A549 (cell line): Measurements from ENCODE around the gene PCSK7. TPM values are rescaled to one million over a fixed set of nuclear protein-coding genes. Genes with fewer than 3 reads are reported as not detected.

Experiments used
- ATAC-seq, 2 experiments: fragments of 200-7000 bp in 1 of 2; fragments of >200 bp in 1 of 2; cut with Nextera tagmentation in 1 of 2; cut with Tn5 transposase in 1 of 2; 3 replicates each; pipeline versions ENCODE4 v1.8.0 to v1.9.1; 2018 to 2020; ENCODE audit warnings: mild to moderate bottlenecking in 1 of 2, moderate library complexity in 1 of 2
- CTCF ChIA-PET: fragments of 300-600 bp; sonication (Branson Sonifier 250); formaldehyde crosslinking; extraction: SDS; loops from one replicate; lab custom pipeline; 2021; ENCODE audit warnings: antibody characterized with exemption, inconsistent platforms; lab: Yijun Ruan, JAX
- POLR2A ChIA-PET: fragments of 350-600 bp; formaldehyde crosslinking; extraction: SDS; loops from one replicate; lab custom pipeline; 2021; ENCODE audit warnings: antibody characterized with exemption, inconsistent platforms; lab: Yijun Ruan, JAX
- DNase-seq, 2 experiments: peaks; one replicate each; pipeline versions ENCODE4 v3.0.0 to v3.0.0-alpha.2; 2011 to 2016; ENCODE audit warnings: low read depth in 1 of 2, low spot score in 1 of 2
- FAIRE-seq: peaks from 2 replicates; lab custom pipeline; 2011; peaks lifted over from hg19 to GRCh38; lab: Jason Lieb, UNC
- H3K27ac ChIP-seq, 2 experiments: fragments of >200 bp; sonication (Bioruptor Twin); formaldehyde crosslinking; 3 replicates each; pipeline ENCODE4 v1.5.1; 2016 to 2017
- H3K4me1 ChIP-seq: fragments of >200 bp; sonication (Bioruptor Twin); formaldehyde crosslinking; 3 replicates; pipeline ENCODE4 v1.6.1; 2016
- H3K4me2 ChIP-seq: fragments of >200 bp; sonication (Bioruptor Twin); formaldehyde crosslinking; 3 replicates; pipeline ENCODE4 v1.6.1; 2016
- H3K4me3 ChIP-seq: fragments of >200 bp; sonication (Bioruptor Twin); formaldehyde crosslinking; 3 replicates; pipeline ENCODE4 v1.5.1; 2016
- H3K9me3 ChIP-seq: fragments of >200 bp; sonication (Bioruptor Twin); formaldehyde crosslinking; 3 replicates; pipeline ENCODE4 v1.6.1; 2016
- BCL3 ChIP-seq: fragments of >200 bp; sonication (Bioruptor Twin); formaldehyde crosslinking; IDR thresholded peaks from 3 replicates; pipeline ENCODE4 v1.6.1; 2016
- BHLHE40 ChIP-seq: IDR thresholded peaks from 2 replicates; pipeline ENCODE4 v1.6.1; 2012; ENCODE audit warnings: low read depth, low read length, inconsistent platforms
- CBX2 ChIP-seq: fragments of 200-600 bp; sonication (generic); IDR thresholded peaks from 2 replicates; pipeline ENCODE4 v1.6.1; 2016; ENCODE audit warnings: low read depth, mild to moderate bottlenecking, borderline replicate concordance
- CHD2 ChIP-seq: fragments of 150-350 bp; IDR thresholded peaks from 2 replicates; pipeline ENCODE4 v1.6.1; 2014; ENCODE audit warnings: low read length; ENCODE audit not compliant: partially characterized antibody
- EHF ChIP-seq: fragments of 250-450 bp; sonication (Bioruptor Pico); IDR thresholded peaks from 2 replicates; pipeline ENCODE4 v1.5.0; 2020; ENCODE audit warnings: mild to moderate bottlenecking
- EP300 ChIP-seq, 2 experiments: fragments of >200 bp; sonication (Bioruptor Twin); formaldehyde crosslinking; IDR thresholded peaks; 2 replicates in 1 of 2; 3 replicates in 1 of 2; pipeline ENCODE4 v1.6.1; 2016 to 2017
- ESRRA ChIP-seq: fragments of 150-350 bp; IDR thresholded peaks from 2 replicates; pipeline ENCODE4 v1.6.1; 2014; ENCODE audit warnings: mild to moderate bottlenecking, low read length, borderline replicate concordance
- FOXS1 ChIP-seq: fragments of 250-450 bp; sonication (Bioruptor Pico); IDR thresholded peaks from 2 replicates; pipeline ENCODE4 v1.5.0; 2020; ENCODE audit warnings: mild to moderate bottlenecking, moderate library complexity
- GATA3 ChIP-seq: IDR thresholded peaks from 2 replicates; pipeline ENCODE4 v1.6.1; 2012; ENCODE audit warnings: borderline replicate concordance
- HDAC2 ChIP-seq: fragments of 200-600 bp; sonication (generic); IDR thresholded peaks from 2 replicates; pipeline ENCODE4 v1.6.1; 2016
- HOXA7 ChIP-seq: fragments of 250-450 bp; sonication (Bioruptor Pico); IDR thresholded peaks from 2 replicates; pipeline ENCODE4 v1.5.0; 2020; ENCODE audit warnings: mild to moderate bottlenecking, moderate library complexity
- HOXB13 ChIP-seq: fragments of 250-450 bp; sonication (Bioruptor Pico); IDR thresholded peaks from 2 replicates; pipeline ENCODE4 v1.5.0; 2020; ENCODE audit warnings: low read depth, mild to moderate bottlenecking, moderate library complexity
- KDM5A ChIP-seq: fragments of 200-600 bp; sonication (generic); IDR thresholded peaks from 2 replicates; pipeline ENCODE4 v1.6.1; 2016; ENCODE audit warnings: antibody characterized with exemption, mild to moderate bottlenecking
- MAFK ChIP-seq: fragments of 450-650 bp; IDR thresholded peaks from 2 replicates; pipeline ENCODE4 v1.6.1; 2014; ENCODE audit not compliant: partially characterized antibody
- MYC ChIP-seq: IDR thresholded peaks from 2 replicates; pipeline ENCODE4 v1.6.1; 2012; ENCODE audit warnings: mild to moderate bottlenecking, inconsistent platforms, low read length, improper control_type of control experiment, borderline replicate concordance
- NFE2L2 ChIP-seq: fragments of 150-350 bp; conservative IDR thresholded peaks from 2 replicates; pipeline ENCODE4 v1.6.1; 2014; ENCODE audit warnings: low read length
- NR3C1 ChIP-seq: fragments of >200 bp; sonication (Bioruptor Twin); formaldehyde crosslinking; IDR thresholded peaks from 3 replicates; pipeline ENCODE4 v1.6.1; 2017
- PHF8 ChIP-seq: fragments of 200-600 bp; sonication (generic); IDR thresholded peaks from 2 replicates; pipeline ENCODE4 v1.6.1; 2016; ENCODE audit warnings: low read depth, mild to moderate bottlenecking, antibody characterized with exemption, moderate library complexity, borderline replicate concordance
- POLR2AphosphoS2 ChIP-seq: conservative IDR thresholded peaks from 2 replicates; pipeline ENCODE4 v1.6.1; 2012; ENCODE audit warnings: low read length, improper control_type of control experiment, inconsistent platforms
- RCOR1 ChIP-seq: fragments of 150-350 bp; IDR thresholded peaks from 2 replicates; pipeline ENCODE4 v1.6.1; 2014; ENCODE audit warnings: antibody characterized with exemption, low read length, low read depth
- RFX5 ChIP-seq: fragments of 450-650 bp; IDR thresholded peaks from 2 replicates; pipeline ENCODE4 v1.7.1; 2014; ENCODE audit warnings: antibody characterized with exemption, mild to moderate bottlenecking, moderate library complexity
- SMC3 ChIP-seq: fragments of >200 bp; sonication (Bioruptor Twin); formaldehyde crosslinking; IDR thresholded peaks from 3 replicates; pipeline ENCODE4 v1.6.1; 2018; ENCODE audit warnings: inconsistent platforms
- TFCP2L1 ChIP-seq: fragments of 250-450 bp; sonication (Bioruptor Pico); IDR thresholded peaks from 2 replicates; pipeline ENCODE4 v1.5.0; 2021; ENCODE audit warnings: mild to moderate bottlenecking
- USF2 ChIP-seq: fragments of 450-650 bp; IDR thresholded peaks from 2 replicates; pipeline ENCODE4 v1.6.1; 2014; ENCODE audit warnings: antibody characterized with exemption
- ZC3H11A ChIP-seq: fragments of 450-650 bp; IDR thresholded peaks from 2 replicates; pipeline ENCODE4 v1.6.1; 2014; ENCODE audit warnings: antibody characterized with exemption, mild to moderate bottlenecking
- ZFP36 ChIP-seq: fragments of 450-650 bp; IDR thresholded peaks from 2 replicates; pipeline ENCODE4 v1.6.1; 2014; ENCODE audit warnings: borderline replicate concordance; ENCODE audit not compliant: partially characterized antibody
- ZNF302 ChIP-seq: fragments of 250-450 bp; sonication (Bioruptor Pico); IDR thresholded peaks from 2 replicates; pipeline ENCODE4 v1.9.0; 2021; ENCODE audit warnings: inconsistent platforms, mild to moderate bottlenecking, moderate library complexity
- WGBS: methylation state at CpG from one replicate; pipeline ENCODE4 v1.1.6; 2017; ENCODE audit errors: missing lambda C conversion rate; 5-methylcytosine and 5-hydroxymethylcytosine counted together
- polyA plus RNA-seq, 4 experiments: library from polyadenylated mRNA; depleted of rRNA in 3 of 4; stranded (reverse); fragments of >200 nt; fragmentation: RNase III in 1 of 4; extraction: RNeasy Plus Mini Kit Qiagen cat#74134 plus additional on column Dnase treatment in 1 of 4; gene quantifications; 2 replicates in 3 of 4; 3 replicates in 1 of 4; pipeline ENCODE4 v1.2.3, GENCODE V29; 2011 to 2017
- TF ChIP-seq, protein P1 (sequence below): IDR thresholded peaks from 2 replicates; pipeline ENCODE4 v1.6.1; 2012
- TF ChIP-seq, protein P2 (sequence below): fragments of >200 bp; sonication (Bioruptor Twin); formaldehyde crosslinking; IDR thresholded peaks from 3 replicates; pipeline ENCODE4 v1.5.1; 2016

The PCSK7 gene
- polyA plus RNA-seq, 2 of the 4 experiments (the other 2 are of a cell fraction), result 9.8 to 17.8 TPM

GRCh38 chr11:117187428-117187798, 44.5 kb downstream of the PCSK7 start:
- H3K4me3 ChIP-seq, result no peak overlapping the region
- POLR2A ChIA-PET, result no interaction called here
- H3K9me3 ChIP-seq, result no peaks in the 10 kb centered on the region
- no peak overlapping the region for H3K4me2 ChIP-seq
- TF ChIP-seq PHF8 (no peak), KDM5A (no peak), ZC3H11A (no peak), NFE2L2 (no peak), NR3C1 (no peak), USF2 (no peak), ZFP36 (no peak), HOXA7 (CRISPR knock-in tag) (no peak)
- DNase-seq (no peak), ATAC-seq (no peak), FAIRE-seq (no peak)
- 91% methylated on average over 13 of the region's 13 CpGs for WGBS
- no peak overlapping the region for H3K27ac ChIP-seq
- H3K4me1 ChIP-seq, result no peaks in the 10 kb centered on the region
- CTCF ChIA-PET, result no interaction called here

- ATAC-seq (no peak), DNase-seq (no peak), FAIRE-seq (no peak)
- H3K27ac ChIP-seq, result no peak overlapping the region
- TF ChIP-seq CHD2 (no peak), FOXS1 (CRISPR knock-in tag) (no peak), RFX5 (no peak), TFCP2L1 (CRISPR knock-in tag) (no peak), ZC3H11A (no peak)
- TF ChIP-seq, protein P1, sequence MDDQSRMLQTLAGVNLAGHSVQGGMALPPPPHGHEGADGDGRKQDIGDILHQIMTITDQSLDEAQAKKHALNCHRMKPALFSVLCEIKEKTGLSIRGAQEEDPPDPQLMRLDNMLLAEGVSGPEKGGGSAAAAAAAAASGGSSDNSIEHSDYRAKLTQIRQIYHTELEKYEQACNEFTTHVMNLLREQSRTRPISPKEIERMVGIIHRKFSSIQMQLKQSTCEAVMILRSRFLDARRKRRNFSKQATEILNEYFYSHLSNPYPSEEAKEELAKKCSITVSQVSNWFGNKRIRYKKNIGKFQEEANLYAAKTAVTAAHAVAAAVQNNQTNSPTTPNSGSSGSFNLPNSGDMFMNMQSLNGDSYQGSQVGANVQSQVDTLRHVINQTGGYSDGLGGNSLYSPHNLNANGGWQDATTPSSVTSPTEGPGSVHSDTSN, result no peak
- 83% methylated on average over 6 of the region's 6 CpGs for WGBS
- ChIA-PET POLR2A (no interaction called here), CTCF (no interaction called here)
- H3K4me3 ChIP-seq, result no peak overlapping the region
- H3K9me3 ChIP-seq, result no peaks in the 10 kb centered on the region
- no peaks in the 10 kb centered on the region for H3K4me1 ChIP-seq
- no peak overlapping the region for H3K4me2 ChIP-seq
These were observed 44.9 kb downstream of the PCSK7 start for GRCh38 chr11:117187007-117187406.

DNA sequence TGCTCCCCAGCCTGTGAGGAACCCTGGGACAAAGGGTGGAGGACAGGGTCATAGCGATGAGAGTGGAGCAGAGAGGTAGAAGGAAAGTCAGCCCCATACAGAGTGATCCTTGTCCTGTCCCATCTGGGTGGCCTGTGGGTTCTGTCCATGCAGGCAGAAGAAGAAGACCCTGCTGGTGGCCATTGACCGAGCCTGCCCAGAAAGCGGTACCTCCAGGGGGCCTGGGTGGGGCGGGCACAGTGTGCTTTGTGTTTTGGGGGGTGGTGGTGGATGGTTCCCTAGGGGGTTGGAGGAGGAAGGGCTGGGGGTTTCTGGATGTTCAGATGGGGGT, 45.5 kb downstream of the PCSK7 start:
- Histone ChIP-seq H3K4me2 (no peak overlapping the region), H3K4me1 (no peaks in the 10 kb centered on the region), H3K9me3 (no peaks in the 10 kb centered on the region), H3K27ac (no peak overlapping the region), H3K4me3 (no peak overlapping the region)
- TF ChIP-seq KDM5A (no peak), BHLHE40 (no peak), NR3C1 (no peak), EP300 (IDR thresholded peaks at IDR 0.05) (no peak), SMC3 (no peak), POLR2AphosphoS2 (no peak), GATA3 (no peak), FOXS1 (CRISPR knock-in tag) (no peak), EHF (CRISPR knock-in tag) (no peak), HOXB13 (CRISPR knock-in tag) (no peak), MAFK (no peak), MYC (no peak), BCL3 (no peak), HDAC2 (no peak), RCOR1 (no peak), CBX2 (no peak), ESRRA (no peak), ZNF302 (no peak)
- TF ChIP-seq, protein P2, sequence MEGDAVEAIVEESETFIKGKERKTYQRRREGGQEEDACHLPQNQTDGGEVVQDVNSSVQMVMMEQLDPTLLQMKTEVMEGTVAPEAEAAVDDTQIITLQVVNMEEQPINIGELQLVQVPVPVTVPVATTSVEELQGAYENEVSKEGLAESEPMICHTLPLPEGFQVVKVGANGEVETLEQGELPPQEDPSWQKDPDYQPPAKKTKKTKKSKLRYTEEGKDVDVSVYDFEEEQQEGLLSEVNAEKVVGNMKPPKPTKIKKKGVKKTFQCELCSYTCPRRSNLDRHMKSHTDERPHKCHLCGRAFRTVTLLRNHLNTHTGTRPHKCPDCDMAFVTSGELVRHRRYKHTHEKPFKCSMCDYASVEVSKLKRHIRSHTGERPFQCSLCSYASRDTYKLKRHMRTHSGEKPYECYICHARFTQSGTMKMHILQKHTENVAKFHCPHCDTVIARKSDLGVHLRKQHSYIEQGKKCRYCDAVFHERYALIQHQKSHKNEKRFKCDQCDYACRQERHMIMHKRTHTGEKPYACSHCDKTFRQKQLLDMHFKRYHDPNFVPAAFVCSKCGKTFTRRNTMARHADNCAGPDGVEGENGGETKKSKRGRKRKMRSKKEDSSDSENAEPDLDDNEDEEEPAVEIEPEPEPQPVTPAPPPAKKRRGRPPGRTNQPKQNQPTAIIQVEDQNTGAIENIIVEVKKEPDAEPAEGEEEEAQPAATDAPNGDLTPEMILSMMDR, result no peak
- ChIA-PET POLR2A (no interaction called here), CTCF (no interaction called here)
- 100% methylated on average over 1 of the region's 4 CpGs for WGBS
- ATAC-seq, result no peak
- FAIRE-seq, result no peak
- DNase-seq, result no peak
